NB4 (cell line): ENCODE results near the gene DMTF1.
A peak's percentile ranks its signal among the peaks of the same experiment; 100 is the strongest.

ENCODE experiments used
- DNase-seq: peaks from one replicate; pipeline ENCODE4 v3.0.0; 2010; ENCODE audit warnings: low read depth
- H3K4me3 ChIP-seq: one replicate; pipeline ENCODE4 v1.5.1; 2011; ENCODE audit warnings: mild to moderate bottlenecking, low read depth, low read length, moderate library complexity
- CTCF ChIP-seq: IDR thresholded peaks from one replicate; pipeline ENCODE4 v1.5.1; 2012; ENCODE audit warnings: low read depth, low read length
- MAX ChIP-seq: IDR thresholded peaks from 2 replicates; pipeline ENCODE4 v1.6.1; 2011; ENCODE audit warnings: low read depth, low read length
- MYC ChIP-seq: IDR thresholded peaks from 2 replicates; pipeline ENCODE4 v1.6.1; 2011; ENCODE audit warnings: low read depth, low read length
- POLR2A ChIP-seq: IDR thresholded peaks from 2 replicates; pipeline ENCODE4 v1.6.1; 2011; ENCODE audit warnings: mild to moderate bottlenecking; ENCODE audit not compliant: insufficient read length; ENCODE audit errors: extremely low read depth

Gene DMTF1

GRCh38 chr7:87217983-87218653 is 65.9 kb downstream of the DMTF1 start:
- TF ChIP-seq MYC, result no peak
- H3K4me3 ChIP-seq, result no peak overlapping the region

GRCh38 chr7:87218796-87219544 is 66.7 kb downstream of the DMTF1 start:
- TF ChIP-seq MYC (0 out of 2 replicates have a peak, but pooled peaks have one; percentile 21), POLR2A (no peak), MAX (no peak), CTCF (no peak)
- DNase-seq, result peak; percentile 85
- H3K4me3 ChIP-seq, result peak overlapping the region; percentile 69

More at GRCh38 chr7:87217983-87218653, 65.9 kb downstream of the DMTF1 start:
- DNase-seq, result no peak

GRCh38 chr7:87219545-87220025 is 67.3 kb downstream of the DMTF1 start, which contains the start of gene TMEM243:
Gene TMEM243 (minus strand): TSS chr7:87219732. CDS start chr7:87219503, 229 bp downstream.
- TF ChIP-seq CTCF (peak; percentile 18), MAX (peak; percentile 80), POLR2A (peak; percentile 26), MYC (peak; percentile 95)
- peak; percentile 88 for DNase-seq
- peak within 1 kb of the TSS; percentile 69 for H3K4me3 ChIP-seq

- peak; percentile 40 for DNase-seq
- no peak for TF ChIP-seq POLR2A
- TF ChIP-seq MAX, result no peak
- TF ChIP-seq MYC, result no peak
- TF ChIP-seq CTCF, result no peak
- peak overlapping the region; percentile 69 for H3K4me3 ChIP-seq
These were observed 67.9 kb downstream of the DMTF1 start for GRCh38 chr7:87220026-87220733.

GRCh38 chr7:87220734-87221215 is 68.5 kb downstream of the DMTF1 start:
- TF ChIP-seq MAX, result no peak
- TF ChIP-seq POLR2A, result no peak
- no peak for TF ChIP-seq MYC
- TF ChIP-seq CTCF, result no peak
- no peak for DNase-seq
- H3K4me3 ChIP-seq, result no peak overlapping the region

GRCh38 chr7:87223666-87224065 is 71.4 kb downstream of the DMTF1 start:
- no peak overlapping the region for H3K4me3 ChIP-seq
- TF ChIP-seq MYC, result no peak
- TF ChIP-seq CTCF, result no peak
- TF ChIP-seq POLR2A, result no peak
- no peak for TF ChIP-seq MAX
- DNase-seq, result no peak
